Measurements from ENCODE around the gene DNAH10.

- TF ChIP-seq, protein P1, sequence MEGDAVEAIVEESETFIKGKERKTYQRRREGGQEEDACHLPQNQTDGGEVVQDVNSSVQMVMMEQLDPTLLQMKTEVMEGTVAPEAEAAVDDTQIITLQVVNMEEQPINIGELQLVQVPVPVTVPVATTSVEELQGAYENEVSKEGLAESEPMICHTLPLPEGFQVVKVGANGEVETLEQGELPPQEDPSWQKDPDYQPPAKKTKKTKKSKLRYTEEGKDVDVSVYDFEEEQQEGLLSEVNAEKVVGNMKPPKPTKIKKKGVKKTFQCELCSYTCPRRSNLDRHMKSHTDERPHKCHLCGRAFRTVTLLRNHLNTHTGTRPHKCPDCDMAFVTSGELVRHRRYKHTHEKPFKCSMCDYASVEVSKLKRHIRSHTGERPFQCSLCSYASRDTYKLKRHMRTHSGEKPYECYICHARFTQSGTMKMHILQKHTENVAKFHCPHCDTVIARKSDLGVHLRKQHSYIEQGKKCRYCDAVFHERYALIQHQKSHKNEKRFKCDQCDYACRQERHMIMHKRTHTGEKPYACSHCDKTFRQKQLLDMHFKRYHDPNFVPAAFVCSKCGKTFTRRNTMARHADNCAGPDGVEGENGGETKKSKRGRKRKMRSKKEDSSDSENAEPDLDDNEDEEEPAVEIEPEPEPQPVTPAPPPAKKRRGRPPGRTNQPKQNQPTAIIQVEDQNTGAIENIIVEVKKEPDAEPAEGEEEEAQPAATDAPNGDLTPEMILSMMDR (IDR thresholded peaks at IDR 0.05), result no peak
- TF ChIP-seq RNF2 (IDR thresholded peaks at IDR 0.05; ENCODE audit: borderline replicate concordance, low read depth) (no peak), ESRRA (IDR thresholded peaks at IDR 0.05; ENCODE audit: borderline replicate concordance, low read length) (no peak), NR3C1 (IDR thresholded peaks at IDR 0.05) (no peak), SREBF2 (IDR thresholded peaks at IDR 0.05) (no peak), BHLHE40 (IDR thresholded peaks at IDR 0.05; ENCODE audit: low read depth, low read length) (no peak), CHD2 (IDR thresholded peaks at IDR 0.05; ENCODE audit: low read length, partially characterized antibody) (no peak), EP300 (IDR thresholded peaks at IDR 0.05) (no peak), ZFP36 (IDR thresholded peaks at IDR 0.05; ENCODE audit: borderline replicate concordance, partially characterized antibody) (no peak), FOXS1 (CRISPR knock-in tag; IDR thresholded peaks at IDR 0.05) (no peak), MAFK (IDR thresholded peaks at IDR 0.05; ENCODE audit: partially characterized antibody) (no peak), FOSL2 (IDR thresholded peaks at IDR 0.05) (no peak), FOSL2 (CRISPR knock-in tag; IDR thresholded peaks at IDR 0.05) (no peak), RAD21 (conservative IDR thresholded peaks at IDR 0.05 in 1 of 2, IDR thresholded peaks at IDR 0.05 in 1 of 2) (no peak)
- TF ChIP-seq, protein P2, sequence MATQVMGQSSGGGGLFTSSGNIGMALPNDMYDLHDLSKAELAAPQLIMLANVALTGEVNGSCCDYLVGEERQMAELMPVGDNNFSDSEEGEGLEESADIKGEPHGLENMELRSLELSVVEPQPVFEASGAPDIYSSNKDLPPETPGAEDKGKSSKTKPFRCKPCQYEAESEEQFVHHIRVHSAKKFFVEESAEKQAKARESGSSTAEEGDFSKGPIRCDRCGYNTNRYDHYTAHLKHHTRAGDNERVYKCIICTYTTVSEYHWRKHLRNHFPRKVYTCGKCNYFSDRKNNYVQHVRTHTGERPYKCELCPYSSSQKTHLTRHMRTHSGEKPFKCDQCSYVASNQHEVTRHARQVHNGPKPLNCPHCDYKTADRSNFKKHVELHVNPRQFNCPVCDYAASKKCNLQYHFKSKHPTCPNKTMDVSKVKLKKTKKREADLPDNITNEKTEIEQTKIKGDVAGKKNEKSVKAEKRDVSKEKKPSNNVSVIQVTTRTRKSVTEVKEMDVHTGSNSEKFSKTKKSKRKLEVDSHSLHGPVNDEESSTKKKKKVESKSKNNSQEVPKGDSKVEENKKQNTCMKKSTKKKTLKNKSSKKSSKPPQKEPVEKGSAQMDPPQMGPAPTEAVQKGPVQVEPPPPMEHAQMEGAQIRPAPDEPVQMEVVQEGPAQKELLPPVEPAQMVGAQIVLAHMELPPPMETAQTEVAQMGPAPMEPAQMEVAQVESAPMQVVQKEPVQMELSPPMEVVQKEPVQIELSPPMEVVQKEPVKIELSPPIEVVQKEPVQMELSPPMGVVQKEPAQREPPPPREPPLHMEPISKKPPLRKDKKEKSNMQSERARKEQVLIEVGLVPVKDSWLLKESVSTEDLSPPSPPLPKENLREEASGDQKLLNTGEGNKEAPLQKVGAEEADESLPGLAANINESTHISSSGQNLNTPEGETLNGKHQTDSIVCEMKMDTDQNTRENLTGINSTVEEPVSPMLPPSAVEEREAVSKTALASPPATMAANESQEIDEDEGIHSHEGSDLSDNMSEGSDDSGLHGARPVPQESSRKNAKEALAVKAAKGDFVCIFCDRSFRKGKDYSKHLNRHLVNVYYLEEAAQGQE (IDR thresholded peaks at IDR 0.05), result no peak
Observed at GRCh38 chr12:123923038-123923437, 160.9 kb downstream of the DNAH10 start.
